PFSK-1 (cell line): ENCODE results near the gene ADD2.

ENCODE experiments used
- POLR2AphosphoS5 ChIP-seq: IDR thresholded peaks from 2 replicates; pipeline ENCODE4 v1.6.1; 2012; ENCODE audit warnings: low read depth, mild to moderate bottlenecking, control low read depth, low read length, moderate library complexity
- TAF1 ChIP-seq: IDR thresholded peaks from 2 replicates; pipeline ENCODE4 v1.6.1; 2012; ENCODE audit warnings: low read length, control low read depth, borderline replicate concordance; ENCODE audit not compliant: insufficient read depth
- TF ChIP-seq, protein P1 (sequence below), 2 experiments: IDR thresholded peaks; 2 replicates each; pipeline versions ENCODE4 v1.6.1 to v1.8.0; 2011 to 2012; ENCODE audit warnings: low read depth in 2 of 2, low read length in 2 of 2, control low read depth in 1 of 2, inconsistent platforms in 1 of 2, mild to moderate bottlenecking in 1 of 2, moderate library complexity in 1 of 2; ENCODE audit not compliant: insufficient read depth in 1 of 2

- TF ChIP-seq, protein P1, sequence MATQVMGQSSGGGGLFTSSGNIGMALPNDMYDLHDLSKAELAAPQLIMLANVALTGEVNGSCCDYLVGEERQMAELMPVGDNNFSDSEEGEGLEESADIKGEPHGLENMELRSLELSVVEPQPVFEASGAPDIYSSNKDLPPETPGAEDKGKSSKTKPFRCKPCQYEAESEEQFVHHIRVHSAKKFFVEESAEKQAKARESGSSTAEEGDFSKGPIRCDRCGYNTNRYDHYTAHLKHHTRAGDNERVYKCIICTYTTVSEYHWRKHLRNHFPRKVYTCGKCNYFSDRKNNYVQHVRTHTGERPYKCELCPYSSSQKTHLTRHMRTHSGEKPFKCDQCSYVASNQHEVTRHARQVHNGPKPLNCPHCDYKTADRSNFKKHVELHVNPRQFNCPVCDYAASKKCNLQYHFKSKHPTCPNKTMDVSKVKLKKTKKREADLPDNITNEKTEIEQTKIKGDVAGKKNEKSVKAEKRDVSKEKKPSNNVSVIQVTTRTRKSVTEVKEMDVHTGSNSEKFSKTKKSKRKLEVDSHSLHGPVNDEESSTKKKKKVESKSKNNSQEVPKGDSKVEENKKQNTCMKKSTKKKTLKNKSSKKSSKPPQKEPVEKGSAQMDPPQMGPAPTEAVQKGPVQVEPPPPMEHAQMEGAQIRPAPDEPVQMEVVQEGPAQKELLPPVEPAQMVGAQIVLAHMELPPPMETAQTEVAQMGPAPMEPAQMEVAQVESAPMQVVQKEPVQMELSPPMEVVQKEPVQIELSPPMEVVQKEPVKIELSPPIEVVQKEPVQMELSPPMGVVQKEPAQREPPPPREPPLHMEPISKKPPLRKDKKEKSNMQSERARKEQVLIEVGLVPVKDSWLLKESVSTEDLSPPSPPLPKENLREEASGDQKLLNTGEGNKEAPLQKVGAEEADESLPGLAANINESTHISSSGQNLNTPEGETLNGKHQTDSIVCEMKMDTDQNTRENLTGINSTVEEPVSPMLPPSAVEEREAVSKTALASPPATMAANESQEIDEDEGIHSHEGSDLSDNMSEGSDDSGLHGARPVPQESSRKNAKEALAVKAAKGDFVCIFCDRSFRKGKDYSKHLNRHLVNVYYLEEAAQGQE (IDR thresholded peaks at IDR 0.05; ENCODE audit: insufficient read depth in 1 of 2, low read depth in 2 of 2, low read length in 2 of 2), result no peak
- TF ChIP-seq TAF1 (no peak), POLR2AphosphoS5 (no peak)
These were observed 79.6 kb downstream of the ADD2 start for GRCh38 chr2:70688427-70688826.
